Immature natural killer cell (primary cell): Measurements from ENCODE around the gene ZNF804A. TPM values are rescaled to one million over a fixed set of nuclear protein-coding genes. Genes with fewer than 3 reads are reported as not detected.
A peak's percentile ranks its signal among the peaks of the same experiment; 100 is the strongest.

Experiments
- DNase-seq, 3 donors: peaks; one replicate each; pipeline ENCODE4 v3.0.0; 2022; ENCODE audit warnings: mixed read lengths in 1 of 3
- H3K27ac Mint-ChIP-seq, 6 donors: one replicate each; pipeline ENCODE4 v1.8.0; 2020; ENCODE audit warnings: mixed read lengths in 6 of 6, mild to moderate bottlenecking in 5 of 6, inconsistent platforms in 4 of 6, moderate library complexity in 3 of 6
- H3K27me3 Mint-ChIP-seq, 3 donors: one replicate each; pipeline ENCODE4 v1.8.0; 2020 to 2021; ENCODE audit warnings: low read depth in 3 of 3, mild to moderate bottlenecking in 3 of 3, mixed read lengths in 3 of 3, moderate library complexity in 3 of 3, inconsistent platforms in 1 of 3
- H3K36me3 Mint-ChIP-seq, 3 donors: one replicate each; pipeline ENCODE4 v1.8.0; 2020; ENCODE audit warnings: mixed read lengths in 3 of 3, inconsistent platforms in 2 of 3, mild to moderate bottlenecking in 2 of 3
- H3K4me1 Mint-ChIP-seq, 2 donors: one replicate each; pipeline ENCODE4 v1.8.0; 2020; ENCODE audit warnings: inconsistent platforms in 2 of 2, mild to moderate bottlenecking in 2 of 2, mixed read lengths in 2 of 2, moderate library complexity in 1 of 2
- H3K4me3 Mint-ChIP-seq, 5 donors: one replicate each; pipeline ENCODE4 v1.8.0; 2020; ENCODE audit warnings: mild to moderate bottlenecking in 5 of 5, mixed read lengths in 5 of 5, inconsistent platforms in 3 of 5, moderate library complexity in 3 of 5
- H3K9me3 Mint-ChIP-seq, 6 donors: one replicate each; pipeline ENCODE4 v1.8.0; 2020; ENCODE audit warnings: mild to moderate bottlenecking in 6 of 6, mixed read lengths in 6 of 6, inconsistent platforms in 4 of 6, moderate library complexity in 3 of 6
- polyA plus RNA-seq, 3 donors: library from polyadenylated mRNA; unstranded; fragments of 300-500 nt; fragmentation: Illumina TruSeq; gene quantifications; one replicate each; pipeline ENCODE4 v1.2.3, GENCODE V29; 2021

ZNF804A gene
- polyA plus RNA-seq, 3 donors from 2014 or later = 0.03 to 0.09 TPM; not detected in 1

DNA sequence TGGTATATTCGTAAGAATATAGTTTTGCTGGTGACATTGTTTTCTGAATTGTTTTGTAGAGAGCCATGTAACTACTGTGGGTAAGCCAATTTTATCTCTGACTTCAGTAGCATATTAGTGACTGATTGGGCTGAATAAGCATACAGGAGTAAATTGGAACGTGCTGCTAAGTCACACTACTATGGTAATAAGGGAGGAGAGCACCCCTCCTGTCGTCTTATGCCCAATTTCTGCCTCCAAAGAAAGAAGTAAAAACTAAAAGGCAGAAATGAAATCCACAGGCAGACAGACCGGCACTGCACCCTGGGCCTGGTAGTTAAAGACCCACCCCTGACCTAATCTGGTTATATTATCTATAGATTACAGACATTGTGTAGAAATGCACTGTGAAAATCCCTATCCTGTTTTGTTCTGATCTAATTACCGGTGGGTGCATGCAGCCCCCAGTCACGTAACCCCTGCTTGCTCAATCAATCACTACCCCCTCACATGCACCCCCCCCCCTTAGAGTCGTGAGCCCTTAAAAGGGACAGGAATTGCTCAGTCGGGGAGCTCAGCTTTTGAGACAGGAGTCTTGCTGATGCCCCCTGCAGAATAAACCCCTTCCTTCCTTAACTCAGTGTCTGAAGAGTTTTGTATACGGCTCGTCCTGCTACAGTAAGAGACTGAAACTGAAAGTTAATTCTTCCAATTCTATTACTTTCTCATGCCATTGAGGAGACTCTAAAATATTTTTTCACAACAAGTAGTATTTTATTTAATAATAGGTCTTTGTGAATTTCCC is 167.0 kb downstream of the ZNF804A start:
- H3K4me3 Mint-ChIP-seq = peak overlapping the region in 4 of 5 donors; percentile 52 to 73 (median 67)
- peaks cover 0 to 32% (median 9%) of the 10 kb centered on the region in 6 donors for H3K9me3 Mint-ChIP-seq
- H3K27me3 Mint-ChIP-seq = no peaks in the 10 kb centered on the region
- peaks cover 2 to 7% of the 10 kb centered on the region in 2 donors for H3K4me1 Mint-ChIP-seq
- no peaks in the 10 kb centered on the region for H3K36me3 Mint-ChIP-seq
- DNase-seq = no peak
- H3K27ac Mint-ChIP-seq = peak overlapping the region in 1 of 6 donors; percentile 8

GRCh38 chr2:184767059-184767458 is 168.7 kb downstream of the ZNF804A start:
- H3K9me3 Mint-ChIP-seq = peaks cover 0 to 20% (median 8%) of the 10 kb centered on the region in 6 donors
- H3K4me3 Mint-ChIP-seq = no peak overlapping the region
- peaks cover 2 to 7% of the 10 kb centered on the region in 2 donors for H3K4me1 Mint-ChIP-seq
- no peak for DNase-seq
- no peaks in the 10 kb centered on the region for H3K36me3 Mint-ChIP-seq
- no peaks in the 10 kb centered on the region for H3K27me3 Mint-ChIP-seq
- H3K27ac Mint-ChIP-seq = no peak overlapping the region

DNA sequence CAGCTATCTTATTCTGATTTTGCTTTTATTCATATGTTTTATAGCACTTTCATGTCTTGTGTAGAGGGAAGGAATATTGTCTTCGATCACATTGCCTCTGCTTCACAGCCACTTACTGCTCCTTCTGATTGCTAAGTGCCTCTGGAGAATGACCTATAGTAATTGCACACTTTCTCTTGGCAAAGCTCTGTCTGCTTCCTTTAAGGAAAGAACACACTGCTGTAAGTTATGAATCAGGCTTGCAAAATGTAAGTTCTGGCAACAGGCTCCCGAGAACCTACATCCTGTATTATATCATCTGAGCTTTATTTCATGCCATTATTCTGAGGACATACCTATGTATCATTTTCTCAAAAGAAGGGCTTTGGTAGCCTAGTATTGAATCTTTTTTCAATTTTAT is 170.7 kb downstream of the ZNF804A start:
- H3K4me1 Mint-ChIP-seq = peaks cover 2 to 7% of the 10 kb centered on the region in 2 donors
- no peak overlapping the region for H3K4me3 Mint-ChIP-seq
- no peaks in the 10 kb centered on the region for H3K36me3 Mint-ChIP-seq
- peaks cover 0 to 19% (median 9%) of the 10 kb centered on the region in 6 donors for H3K9me3 Mint-ChIP-seq
- H3K27ac Mint-ChIP-seq = no peak overlapping the region
- DNase-seq = no peak
- H3K27me3 Mint-ChIP-seq = no peaks in the 10 kb centered on the region

- H3K4me1 Mint-ChIP-seq = peaks cover 2 to 7% of the 10 kb centered on the region in 2 donors
- no peaks in the 10 kb centered on the region for H3K36me3 Mint-ChIP-seq
- DNase-seq = no peak
- peaks cover 0 to 18% (median 11%) of the 10 kb centered on the region in 6 donors for H3K9me3 Mint-ChIP-seq
- H3K4me3 Mint-ChIP-seq = no peak overlapping the region
- H3K27me3 Mint-ChIP-seq = no peaks in the 10 kb centered on the region
- H3K27ac Mint-ChIP-seq = no peak overlapping the region
Observed at GRCh38 chr2:184769686-184770085, 171.4 kb downstream of the ZNF804A start.

DNA sequence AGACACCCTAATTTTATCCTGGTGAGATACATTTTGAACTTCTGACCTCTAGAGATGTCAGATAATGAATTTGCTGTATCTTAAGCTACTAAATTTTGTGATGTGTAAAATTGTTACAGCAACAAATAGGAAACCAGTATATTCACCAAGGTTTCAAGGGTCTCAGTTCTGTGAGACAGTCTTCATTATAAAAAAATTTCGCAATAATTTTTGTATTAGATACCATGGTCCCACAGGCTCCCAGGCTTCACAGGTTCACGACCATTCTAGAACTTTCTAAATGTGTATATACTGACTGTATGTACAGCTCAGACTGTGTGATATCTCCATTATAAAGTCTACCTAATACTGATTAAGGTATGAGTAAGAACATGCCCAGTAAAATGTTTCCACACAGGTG is 181.4 kb downstream of the ZNF804A start:
- Mint-ChIP-seq H3K4me3 (no peak overlapping the region), H3K4me1 (no peaks in the 10 kb centered on the region), H3K27ac (no peak overlapping the region), H3K9me3 (peaks cover 11 to 37% (median 22%) of the 10 kb centered on the region in 6 donors), H3K27me3 (no peaks in the 10 kb centered on the region), H3K36me3 (peaks cover 0 to 3% (median 0%) of the 10 kb centered on the region in 3 donors)
- DNase-seq = no peak

DNA sequence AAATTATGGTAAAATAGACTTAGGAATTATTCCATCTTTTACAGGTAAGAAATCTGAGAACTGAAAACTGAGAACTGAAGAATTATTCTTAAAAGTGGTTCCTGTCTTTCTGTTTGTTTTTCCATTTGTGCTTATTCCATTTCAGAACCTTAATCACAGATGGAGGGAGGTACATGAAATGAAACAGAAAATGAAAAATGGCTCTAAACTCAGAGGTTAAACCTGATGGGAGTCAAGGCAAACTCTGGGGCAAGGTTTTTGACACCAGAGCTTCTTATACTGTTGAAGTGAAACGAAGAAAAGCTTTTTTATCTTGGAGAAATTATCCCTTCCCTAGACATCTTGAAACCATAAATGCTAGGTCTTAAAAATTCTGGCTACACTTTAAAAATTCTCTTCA is 182.1 kb downstream of the ZNF804A start:
- peaks cover 11 to 36% (median 22%) of the 10 kb centered on the region in 6 donors for H3K9me3 Mint-ChIP-seq
- no peaks in the 10 kb centered on the region for H3K4me1 Mint-ChIP-seq
- H3K27ac Mint-ChIP-seq = no peak overlapping the region
- H3K27me3 Mint-ChIP-seq = no peaks in the 10 kb centered on the region
- DNase-seq = no peak
- no peak overlapping the region for H3K4me3 Mint-ChIP-seq
- peaks cover 0 to 3% (median 0%) of the 10 kb centered on the region in 3 donors for H3K36me3 Mint-ChIP-seq

- Mint-ChIP-seq H3K27me3 (no peaks in the 10 kb centered on the region), H3K9me3 (peaks cover 11 to 35% (median 20%) of the 10 kb centered on the region in 6 donors), H3K4me1 (no peaks in the 10 kb centered on the region)
Observed at GRCh38 chr2:184780944-184781343, 182.6 kb downstream of the ZNF804A start.

DNA sequence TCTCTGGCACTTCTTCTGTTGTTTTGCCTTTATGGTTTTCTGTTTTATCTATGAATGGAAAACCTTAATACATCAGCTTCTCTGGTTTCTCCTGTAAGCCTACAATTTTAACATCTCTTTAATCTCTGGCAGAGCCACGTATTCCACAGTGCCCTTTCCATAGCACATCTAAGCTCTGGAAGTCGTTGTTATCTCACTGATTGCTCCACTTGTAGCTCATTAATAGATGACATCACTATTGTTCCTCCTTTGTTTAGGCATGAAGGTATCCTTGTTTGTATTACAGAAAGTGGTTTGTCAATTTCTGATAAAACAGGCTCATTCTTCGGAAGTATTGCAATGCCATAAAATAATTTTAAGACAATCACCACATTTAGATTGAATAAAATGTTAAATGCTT is 185.2 kb downstream of the ZNF804A start:
- Mint-ChIP-seq H3K36me3 (peaks cover 0 to 3% (median 0%) of the 10 kb centered on the region in 3 donors), H3K4me1 (no peaks in the 10 kb centered on the region), H3K27me3 (no peaks in the 10 kb centered on the region), H3K9me3 (peaks cover 11 to 37% (median 23%) of the 10 kb centered on the region in 6 donors), H3K4me3 (no peak overlapping the region), H3K27ac (no peak overlapping the region)
- no peak for DNase-seq

More at GRCh38 chr2:184780944-184781343, 182.6 kb downstream of the ZNF804A start:
- peaks cover 0 to 3% (median 0%) of the 10 kb centered on the region in 3 donors for H3K36me3 Mint-ChIP-seq
- H3K27ac Mint-ChIP-seq = no peak overlapping the region
- DNase-seq = no peak
- no peak overlapping the region for H3K4me3 Mint-ChIP-seq

- H3K4me3 Mint-ChIP-seq = no peak overlapping the region
- H3K4me1 Mint-ChIP-seq = peaks cover 0 to 2% of the 10 kb centered on the region in 2 donors
- peaks cover 8 to 62% (median 45%) of the 10 kb centered on the region in 6 donors for H3K9me3 Mint-ChIP-seq
- H3K27me3 Mint-ChIP-seq = peaks cover 0 to 2% (median 0%) of the 10 kb centered on the region in 3 donors
- no peak overlapping the region for H3K27ac Mint-ChIP-seq
- no peak for DNase-seq
- H3K36me3 Mint-ChIP-seq = no peaks in the 10 kb centered on the region
Observed at GRCh38 chr2:184793176-184793575, 194.8 kb downstream of the ZNF804A start.

GRCh38 chr2:184799379-184799778 is 201.1 kb downstream of the ZNF804A start:
- Mint-ChIP-seq H3K9me3 (peaks cover 4 to 59% (median 39%) of the 10 kb centered on the region in 6 donors), H3K36me3 (peaks cover 0 to 6% (median 0%) of the 10 kb centered on the region in 3 donors), H3K27ac (no peak overlapping the region), H3K4me3 (no peak overlapping the region), H3K4me1 (peaks cover 0 to 2% of the 10 kb centered on the region in 2 donors), H3K27me3 (peaks cover 0 to 2% (median 0%) of the 10 kb centered on the region in 3 donors)
- DNase-seq = no peak

GRCh38 chr2:184814421-184814820 is 216.1 kb downstream of the ZNF804A start:
- peaks cover 14 to 54% (median 30%) of the 10 kb centered on the region in 6 donors for H3K9me3 Mint-ChIP-seq
- DNase-seq = no peak
- peaks cover 0 to 2% (median 2%) of the 10 kb centered on the region in 3 donors for H3K27me3 Mint-ChIP-seq
- no peak overlapping the region for H3K27ac Mint-ChIP-seq
- no peaks in the 10 kb centered on the region for H3K36me3 Mint-ChIP-seq
- no peaks in the 10 kb centered on the region for H3K4me1 Mint-ChIP-seq
- H3K4me3 Mint-ChIP-seq = no peak overlapping the region

DNA sequence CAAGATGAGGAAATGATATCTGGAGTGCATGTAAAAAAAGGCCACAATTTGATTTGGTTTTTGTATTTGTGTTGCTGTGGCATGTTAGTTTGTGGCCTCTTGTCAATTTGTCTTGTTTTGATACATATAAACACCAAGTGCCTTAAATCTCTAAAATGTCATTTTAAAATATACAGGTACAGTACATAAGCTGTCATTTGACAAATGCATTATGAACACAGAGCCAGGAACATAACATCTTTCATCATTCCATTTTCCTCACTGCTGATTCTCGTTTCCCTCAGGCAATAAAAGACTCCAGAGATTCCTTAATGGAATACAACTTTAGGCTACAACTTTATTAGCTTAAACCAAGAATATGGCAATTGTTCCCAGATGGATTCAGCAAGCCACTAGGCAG is 217.5 kb downstream of the ZNF804A start:
- Mint-ChIP-seq H3K4me3 (no peak overlapping the region), H3K27me3 (peaks cover 0 to 2% (median 2%) of the 10 kb centered on the region in 3 donors), H3K9me3 (peaks cover 14 to 68% (median 38%) of the 10 kb centered on the region in 6 donors), H3K27ac (no peak overlapping the region), H3K4me1 (no peaks in the 10 kb centered on the region), H3K36me3 (no peaks in the 10 kb centered on the region)
- DNase-seq = no peak

DNA sequence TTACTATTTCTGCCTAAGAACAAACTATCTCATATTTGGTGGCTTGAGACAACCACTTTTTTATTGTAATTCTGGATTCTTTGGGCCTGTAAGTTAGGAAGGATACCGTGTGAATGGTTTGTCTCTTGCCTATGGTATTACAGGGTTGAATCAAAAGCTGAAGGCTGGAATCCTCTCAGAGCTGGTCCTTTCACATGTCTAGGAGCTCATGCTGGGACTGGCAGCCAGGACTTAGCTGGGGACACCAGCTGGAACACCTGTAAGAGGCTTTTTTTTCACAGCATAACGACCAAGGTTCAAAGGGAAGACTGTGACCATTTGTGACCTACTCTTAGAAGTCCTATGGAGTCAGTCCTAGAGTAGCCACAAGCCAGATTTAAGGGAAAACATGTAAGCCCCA is 226.3 kb downstream of the ZNF804A start:
- H3K4me1 Mint-ChIP-seq = no peaks in the 10 kb centered on the region
- no peak for DNase-seq
- H3K36me3 Mint-ChIP-seq = no peaks in the 10 kb centered on the region
- H3K27me3 Mint-ChIP-seq = no peaks in the 10 kb centered on the region
- H3K9me3 Mint-ChIP-seq = peaks cover 10 to 41% (median 20%) of the 10 kb centered on the region in 6 donors
- H3K27ac Mint-ChIP-seq = no peak overlapping the region
- no peak overlapping the region for H3K4me3 Mint-ChIP-seq

DNA sequence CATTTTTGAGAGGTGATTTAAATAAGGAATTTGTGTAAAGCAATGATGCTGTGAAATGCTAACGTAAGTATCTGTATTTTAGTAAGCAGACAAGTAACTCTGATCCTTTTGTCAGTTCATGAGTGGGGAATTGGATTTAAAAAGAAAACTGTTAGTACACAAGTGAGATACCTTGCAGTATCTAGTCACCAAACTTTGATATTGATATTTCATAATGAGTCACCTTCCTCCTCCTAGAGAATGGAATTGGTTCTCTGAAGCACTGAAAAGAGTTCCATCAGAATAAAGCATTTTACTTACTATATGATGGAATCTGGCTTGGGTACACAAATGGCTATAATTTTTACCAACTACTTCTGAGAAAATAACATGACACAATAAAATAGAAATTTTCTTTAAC is 232.2 kb downstream of the ZNF804A start:
- Mint-ChIP-seq H3K9me3 (peaks cover 0 to 22% (median 11%) of the 10 kb centered on the region in 6 donors), H3K36me3 (no peaks in the 10 kb centered on the region), H3K27ac (no peak overlapping the region), H3K4me1 (no peaks in the 10 kb centered on the region), H3K4me3 (no peak overlapping the region), H3K27me3 (peaks cover 0 to 3% (median 1%) of the 10 kb centered on the region in 3 donors)
- no peak for DNase-seq
